RWPE2 (cell line): Measurements from ENCODE around the gene PDLIM7.

Experiments
- ATAC-seq: fragments of 200-7000 bp; cut with Tn5 transposase; 3 replicates; pipeline ENCODE4 v1.9.1; 2021; ENCODE audit warnings: low read depth
- DNase-seq: peaks from one replicate; pipeline ENCODE4 v3.0.0-alpha.2; 2020; ENCODE audit warnings: low spot score
- H3K27ac ChIP-seq: fragments of 450-650 bp; 2 replicates; pipeline ENCODE4 v1.5.1; 2017; ENCODE audit warnings: mild to moderate bottlenecking; ENCODE audit not compliant: poor library complexity, severe bottlenecking
- H3K27me3 ChIP-seq: fragments of 250-450 bp; sonication (Bioruptor Pico); 2 replicates; pipeline ENCODE4 v1.5.1; 2021; ENCODE audit warnings: mild to moderate bottlenecking, moderate library complexity; ENCODE audit not compliant: insufficient read depth, poor library complexity, severe bottlenecking
- H3K36me3 ChIP-seq: fragments of 250-450 bp; sonication (Bioruptor Pico); 2 replicates; pipeline ENCODE4 v1.5.1; 2020; ENCODE audit warnings: low read depth, mild to moderate bottlenecking, moderate library complexity
- H3K4me1 ChIP-seq: fragments of 250-450 bp; sonication (Bioruptor Pico); 2 replicates; pipeline ENCODE4 v1.5.1; 2021; ENCODE audit warnings: mild to moderate bottlenecking, moderate library complexity; ENCODE audit not compliant: insufficient read depth, poor library complexity, severe bottlenecking
- H3K4me3 ChIP-seq: fragments of 250-450 bp; sonication (Bioruptor Pico); 2 replicates; pipeline ENCODE4 v1.5.1; 2021; ENCODE audit warnings: mild to moderate bottlenecking, moderate library complexity; ENCODE audit not compliant: severe bottlenecking
- H3K9me3 ChIP-seq: fragments of 250-450 bp; sonication (Bioruptor Pico); 2 replicates; pipeline ENCODE4 v1.5.1; 2021; ENCODE audit warnings: mild to moderate bottlenecking, moderate library complexity; ENCODE audit not compliant: severe bottlenecking
- CTCF ChIP-seq: fragments of 450-650 bp; IDR thresholded peaks from one replicate; pipeline ENCODE4 v1.5.1; 2017; ENCODE audit warnings: mild to moderate bottlenecking, moderate library complexity; ENCODE audit not compliant: poor library complexity, severe bottlenecking

PDLIM7 gene

GRCh38 chr5:177457852-177458681 lies 39.3 kb downstream of the PDLIM7 start:
- no peak for DNase-seq
- ATAC-seq = no peak
- Histone ChIP-seq H3K4me3 (no peak overlapping the region), H3K9me3 (no peaks in the 10 kb centered on the region), H3K27ac (no peak overlapping the region), H3K4me1 (no peaks in the 10 kb centered on the region), H3K36me3 (peaks cover 25% of the 10 kb centered on the region), H3K27me3 (no peaks in the 10 kb centered on the region)
- TF ChIP-seq CTCF = peak; percentile 16

GRCh38 chr5:177456976-177457851 lies 40.2 kb downstream of the PDLIM7 start:
- no peak overlapping the region for H3K4me3 ChIP-seq
- ATAC-seq (peak; percentile 66), DNase-seq (peak; percentile 99)
- TF ChIP-seq CTCF = no peak
- H3K27me3 ChIP-seq = no peaks in the 10 kb centered on the region
- H3K9me3 ChIP-seq = no peaks in the 10 kb centered on the region
- peaks cover 25% of the 10 kb centered on the region for H3K36me3 ChIP-seq
- H3K27ac ChIP-seq = peak overlapping the region; percentile 77
- H3K4me1 ChIP-seq = no peaks in the 10 kb centered on the region

- H3K27ac ChIP-seq = peak overlapping the region; percentile 77
- no peak for ATAC-seq
- H3K36me3 ChIP-seq = peaks cover 25% of the 10 kb centered on the region
- no peaks in the 10 kb centered on the region for H3K4me1 ChIP-seq
- no peak for DNase-seq
- H3K9me3 ChIP-seq = no peaks in the 10 kb centered on the region
- peak; percentile 78 for TF ChIP-seq CTCF
- H3K27me3 ChIP-seq = no peaks in the 10 kb centered on the region
- no peak overlapping the region for H3K4me3 ChIP-seq
These were observed 40.8 kb downstream of the PDLIM7 start for GRCh38 chr5:177456591-177456964.

- Histone ChIP-seq H3K9me3 (no peaks in the 10 kb centered on the region), H3K4me3 (peak overlapping the region; percentile 56), H3K27me3 (no peaks in the 10 kb centered on the region), H3K27ac (peak overlapping the region; percentile 77), H3K4me1 (no peaks in the 10 kb centered on the region), H3K36me3 (peaks cover 25% of the 10 kb centered on the region)
- DNase-seq (peak; percentile 96), ATAC-seq (peak; percentile 34)
- peak; percentile 94 for TF ChIP-seq CTCF
These were observed 41.5 kb downstream of the PDLIM7 start for GRCh38 chr5:177455661-177456590.
